H9 (cell line): ENCODE data around the gene PNO1. TPM values are rescaled to one million over a fixed set of nuclear protein-coding genes. Genes with fewer than 3 reads are reported as not detected.

Experiments used
- DNase-seq: peaks from one replicate; pipeline ENCODE4 v3.0.0-alpha.2; 2017
- H2AFZ ChIP-seq: one replicate; pipeline ENCODE4 v1.6.1; 2013; ENCODE audit warnings: mild to moderate bottlenecking, low read length, control low read depth, moderate library complexity
- H2AK5ac ChIP-seq: 2 replicates; pipeline ENCODE4 v1.6.1; 2013; ENCODE audit warnings: low read length, control low read depth, mixed read lengths; ENCODE audit not compliant: insufficient read length
- H2BK120ac ChIP-seq: one replicate; pipeline ENCODE4 v1.6.1; 2013; ENCODE audit warnings: low read depth, mild to moderate bottlenecking, low read length, control low read depth, inconsistent platforms; ENCODE audit not compliant: poor library complexity, severe bottlenecking
- H2BK12ac ChIP-seq: 2 replicates; pipeline ENCODE4 v1.6.1; 2013; ENCODE audit warnings: low read length, control low read depth, mixed read lengths, low read depth; ENCODE audit not compliant: insufficient read length
- H2BK15ac ChIP-seq: 2 replicates; pipeline ENCODE4 v1.6.1; 2013; ENCODE audit warnings: low read depth, low read length, control low read depth
- H2BK20ac ChIP-seq: one replicate; pipeline ENCODE4 v1.6.1; 2013; ENCODE audit warnings: low read depth, mild to moderate bottlenecking, low read length, control low read depth, inconsistent platforms; ENCODE audit not compliant: poor library complexity, severe bottlenecking
- H2BK5ac ChIP-seq: 2 replicates; pipeline ENCODE4 v1.6.1; 2013; ENCODE audit warnings: low read length, control low read depth, mixed read lengths; ENCODE audit not compliant: insufficient read length
- H3K14ac ChIP-seq: 2 replicates; pipeline ENCODE4 v1.6.1; 2013; ENCODE audit warnings: low read length, control low read depth; ENCODE audit not compliant: insufficient read depth
- H3K18ac ChIP-seq: 2 replicates; pipeline ENCODE4 v1.6.1; 2013; ENCODE audit warnings: low read depth, mild to moderate bottlenecking, mixed read lengths, low read length, control low read depth; ENCODE audit not compliant: insufficient read length
- H3K23ac ChIP-seq: 2 replicates; pipeline ENCODE4 v1.6.1; 2013; ENCODE audit warnings: low read length, control low read depth, mixed read lengths, low read depth; ENCODE audit not compliant: insufficient read length
- H3K23me2 ChIP-seq: 2 replicates; pipeline ENCODE4 v1.6.1; 2013; ENCODE audit warnings: low read depth, mild to moderate bottlenecking, mixed read lengths, low read length, control low read depth; ENCODE audit not compliant: insufficient read length, poor library complexity, severe bottlenecking
- H3K27ac ChIP-seq: 2 replicates; pipeline ENCODE4 v1.5.1; 2013; ENCODE audit warnings: low read length, control low read depth, mixed read lengths, low read depth; ENCODE audit not compliant: insufficient read length
- H3K27me3 ChIP-seq: 2 replicates; pipeline ENCODE4 v1.6.1; 2013; ENCODE audit warnings: low read length, control low read depth, inconsistent platforms; ENCODE audit not compliant: insufficient read depth
- H3K4ac ChIP-seq: 2 replicates; pipeline ENCODE4 v1.6.1; 2013; ENCODE audit warnings: low read depth, mild to moderate bottlenecking, control low read depth, inconsistent platforms, low read length, moderate library complexity
- H3K4me1 ChIP-seq: 2 replicates; pipeline ENCODE4 v1.6.1; 2013; ENCODE audit warnings: low read length, control low read depth, inconsistent platforms; ENCODE audit not compliant: insufficient read depth
- H3K4me2 ChIP-seq: 2 replicates; pipeline ENCODE4 v1.6.1; 2013; ENCODE audit warnings: low read length, control low read depth, mixed read lengths; ENCODE audit not compliant: insufficient read length, insufficient read depth
- H3K56ac ChIP-seq: 2 replicates; pipeline ENCODE4 v1.6.1; 2013; ENCODE audit warnings: low read depth, mild to moderate bottlenecking, mixed read lengths, low read length, control low read depth; ENCODE audit not compliant: insufficient read length
- H3K79me1 ChIP-seq: 2 replicates; pipeline ENCODE4 v1.6.1; 2013; ENCODE audit warnings: low read depth, mild to moderate bottlenecking, moderate library complexity, low read length, control low read depth, inconsistent platforms; ENCODE audit not compliant: insufficient read depth, poor library complexity, severe bottlenecking
- H3K79me2 ChIP-seq: 2 replicates; pipeline ENCODE4 v1.6.1; 2013; ENCODE audit warnings: low read length, control low read depth, inconsistent platforms; ENCODE audit not compliant: insufficient read depth
- H3K9ac ChIP-seq: 2 replicates; pipeline ENCODE4 v1.6.1; 2013; ENCODE audit warnings: low read length, control low read depth, mixed read lengths; ENCODE audit not compliant: insufficient read length; ENCODE audit errors: extremely low read depth
- H3K9me3 ChIP-seq: one replicate; pipeline ENCODE4 v1.6.1; 2013; ENCODE audit warnings: low read depth, low read length, inconsistent platforms; ENCODE audit not compliant: control insufficient read depth
- H3T11ph ChIP-seq: one replicate; pipeline ENCODE4 v1.6.1; 2013; ENCODE audit warnings: mild to moderate bottlenecking, low read length, control low read depth, inconsistent platforms
- H4K20me1 ChIP-seq: one replicate; pipeline ENCODE4 v1.6.1; 2013; ENCODE audit not compliant: control insufficient read depth, insufficient read length, insufficient read depth
- H4K5ac ChIP-seq: 2 replicates; pipeline ENCODE4 v1.6.1; 2013; ENCODE audit warnings: low read depth, mild to moderate bottlenecking, mixed read lengths, low read length, control low read depth; ENCODE audit not compliant: insufficient read length
- H4K8ac ChIP-seq: replicated peaks from 2 replicates; pipeline ENCODE4 v1.6.1; 2013; ENCODE audit warnings: low read length, control low read depth, mixed read lengths, low read depth; ENCODE audit not compliant: insufficient read length
- H4K91ac ChIP-seq: 2 replicates; pipeline ENCODE4 v1.6.1; 2013; ENCODE audit warnings: low read depth, mild to moderate bottlenecking, moderate library complexity, mixed read lengths, low read length, control low read depth; ENCODE audit not compliant: insufficient read length
- H3K27ac Mint-ChIP-seq, 3 experiments: 2 replicates in 2 of 3; 3 replicates in 1 of 3; pipeline ENCODE4 v1.8.0; 2020 to 2021; ENCODE audit warnings: mixed read lengths in 3 of 3, mild to moderate bottlenecking in 1 of 3, moderate library complexity in 1 of 3
- H3K27me3 Mint-ChIP-seq: 2 replicates; pipeline ENCODE4 v1.8.0; 2021; ENCODE audit warnings: low read depth, mild to moderate bottlenecking, moderate library complexity, mixed read lengths
- H3K36me3 Mint-ChIP-seq, 3 experiments: 2 replicates in 2 of 3; 3 replicates in 1 of 3; pipeline ENCODE4 v1.8.0; 2020 to 2021; ENCODE audit warnings: low read depth in 3 of 3, mixed read lengths in 3 of 3; ENCODE audit not compliant: insufficient read depth in 1 of 3
- H3K4me1 Mint-ChIP-seq, 2 experiments: 2 replicates each; pipeline ENCODE4 v1.8.0; 2020; ENCODE audit warnings: mixed read lengths in 2 of 2
- H3K4me3 Mint-ChIP-seq, 2 experiments: 2 replicates in 1 of 2; 3 replicates in 1 of 2; pipeline ENCODE4 v1.8.0; 2020 to 2021; ENCODE audit warnings: mild to moderate bottlenecking in 2 of 2, mixed read lengths in 2 of 2, moderate library complexity in 1 of 2
- H3K9me3 Mint-ChIP-seq, 2 experiments: 2 replicates in 1 of 2; 3 replicates in 1 of 2; pipeline ENCODE4 v1.8.0; 2020; ENCODE audit warnings: mild to moderate bottlenecking in 2 of 2, mixed read lengths in 2 of 2, moderate library complexity in 1 of 2
- WGBS: extraction: QIAGEN DNeasy Blood & Tissue Kit; methylation state at CpG from one replicate; pipeline ENCODE4 v1.1.7; 2013; ENCODE audit warnings: missing lambda C conversion rate, low lambda C conversion rate, mixed read lengths; ENCODE audit not compliant: insufficient read length; ENCODE audit errors: extremely low coverage; 5-methylcytosine and 5-hydroxymethylcytosine counted together
- total RNA-seq: library from RNA; stranded (reverse); gene quantifications from 2 replicates; pipeline ENCODE4 v1.2.1, GENCODE V29; 2021
- TF ChIP-seq, protein P1 (sequence below): fragments of 200-600 bp; sonication (generic); conservative IDR thresholded peaks from 3 replicates; pipeline ENCODE4 v1.8.0; 2021; ENCODE audit warnings: antibody characterized with exemption, mild to moderate bottlenecking

Gene PNO1
- total RNA-seq, 1 experiment from 2014 or later: 46.5 TPM

DNA sequence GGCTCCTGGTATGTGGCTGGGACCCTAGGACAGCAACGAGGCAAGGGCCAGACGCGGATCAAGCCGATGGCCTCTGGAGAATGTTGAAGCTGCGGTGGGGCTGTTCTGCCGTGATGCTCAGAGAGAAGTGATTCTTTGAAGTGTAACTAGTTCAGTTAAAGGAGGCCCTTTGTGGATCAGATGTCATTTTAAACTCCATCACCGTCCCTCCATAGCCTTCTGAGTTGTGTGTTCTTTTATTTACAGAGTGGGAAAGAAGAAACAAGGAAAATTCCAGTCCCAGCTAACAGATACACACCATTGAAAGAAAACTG, 403 bp downstream of the PNO1 start:
- H4K8ac ChIP-seq: no peak overlapping the region
- peak overlapping the region; percentile 88 for H3K18ac ChIP-seq
- H3K36me3 Mint-ChIP-seq: peaks cover 26 to 41% (median 37%) of the 10 kb centered on the region in 3 experiments; a peak in 6 of 7 replicates
- no peak overlapping the region for H2BK15ac ChIP-seq
- H3K23me2 ChIP-seq: no peaks in the 10 kb centered on the region
- no peak overlapping the region for H2AK5ac ChIP-seq
- no peak overlapping the region for H2BK20ac ChIP-seq
- peak overlapping the region; percentile 39 for H4K5ac ChIP-seq
- H2BK12ac ChIP-seq: no peak overlapping the region
- H3K14ac ChIP-seq: peak overlapping the region; percentile 82
- H3K79me1 ChIP-seq: no peaks in the 10 kb centered on the region
- H3K27ac ChIP-seq: peak overlapping the region; percentile 77
- H3K9me3 Mint-ChIP-seq: peaks cover 0 to 2% of the 10 kb centered on the region in 2 experiments; a peak in 2 of 5 replicates
- no CpG with 5 or more reads among the region's 7 CpGs for WGBS
- H3K9ac ChIP-seq: peak overlapping the region; percentile 98
- H3K79me2 ChIP-seq: peaks cover 10% of the 10 kb centered on the region; the same call in 1 of the 2 replicates
- no peak overlapping the region for H2BK120ac ChIP-seq
- no peaks in the 10 kb centered on the region for H4K20me1 ChIP-seq
- no peaks in the 10 kb centered on the region for H3K27me3 ChIP-seq
- TF ChIP-seq, protein P1, sequence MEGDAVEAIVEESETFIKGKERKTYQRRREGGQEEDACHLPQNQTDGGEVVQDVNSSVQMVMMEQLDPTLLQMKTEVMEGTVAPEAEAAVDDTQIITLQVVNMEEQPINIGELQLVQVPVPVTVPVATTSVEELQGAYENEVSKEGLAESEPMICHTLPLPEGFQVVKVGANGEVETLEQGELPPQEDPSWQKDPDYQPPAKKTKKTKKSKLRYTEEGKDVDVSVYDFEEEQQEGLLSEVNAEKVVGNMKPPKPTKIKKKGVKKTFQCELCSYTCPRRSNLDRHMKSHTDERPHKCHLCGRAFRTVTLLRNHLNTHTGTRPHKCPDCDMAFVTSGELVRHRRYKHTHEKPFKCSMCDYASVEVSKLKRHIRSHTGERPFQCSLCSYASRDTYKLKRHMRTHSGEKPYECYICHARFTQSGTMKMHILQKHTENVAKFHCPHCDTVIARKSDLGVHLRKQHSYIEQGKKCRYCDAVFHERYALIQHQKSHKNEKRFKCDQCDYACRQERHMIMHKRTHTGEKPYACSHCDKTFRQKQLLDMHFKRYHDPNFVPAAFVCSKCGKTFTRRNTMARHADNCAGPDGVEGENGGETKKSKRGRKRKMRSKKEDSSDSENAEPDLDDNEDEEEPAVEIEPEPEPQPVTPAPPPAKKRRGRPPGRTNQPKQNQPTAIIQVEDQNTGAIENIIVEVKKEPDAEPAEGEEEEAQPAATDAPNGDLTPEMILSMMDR: no peak
- H3K4me3 Mint-ChIP-seq: peak overlapping the region; percentile 96 to 98
- no peaks in the 10 kb centered on the region for H3K9me3 ChIP-seq
- H3K4me2 ChIP-seq: peak overlapping the region; percentile 77
- H4K91ac ChIP-seq: no peak overlapping the region
- no peak overlapping the region for H3K4ac ChIP-seq
- H2AFZ ChIP-seq: no peak overlapping the region
- H3K23ac ChIP-seq: no peak overlapping the region
- H3T11ph ChIP-seq: no peak overlapping the region
- peak overlapping the region; percentile 42 for H2BK5ac ChIP-seq
- H3K4me1 ChIP-seq: no peaks in the 10 kb centered on the region
- H3K27me3 Mint-ChIP-seq: no peaks in the 10 kb centered on the region
- peaks cover 12% of the 10 kb centered on the region in 2 experiments for H3K4me1 Mint-ChIP-seq
- peak overlapping the region; percentile 100 for H3K27ac Mint-ChIP-seq
- no peak overlapping the region for H3K56ac ChIP-seq
- DNase-seq: no peak
